Measurements from ENCODE around the gene PNLDC1.
"Not testable (repeated sequence)": the region's sequence is repeated elsewhere in the genome, so short reads cannot be mapped to it uniquely, and the experiment has no call there.

- not testable (repeated sequence) for TF ChIP-seq CTCF (conservative IDR thresholded peaks at IDR 0.05; ENCODE audit: low read length); EZH2phosphoT487 (IDR thresholded peaks at IDR 0.05; ENCODE audit: borderline replicate concordance)
These were observed 16.7 kb downstream of the PNLDC1 start for GRCh38 chr6:159816775-159817174.

All from Loucy (cell line).